WTC11 (cell line): ENCODE results near the gene STK39. TPM values are rescaled to one million over a fixed set of nuclear protein-coding genes. Genes with fewer than 3 reads are reported as not detected.

Experiments used
- ATAC-seq: fragments of 200-7000 bp; cut with Tn5 transposase; 2 replicates; pipeline ENCODE4 v1.10.0; 2021; ENCODE audit warnings: mild to moderate bottlenecking, moderate library complexity
- CTCF ChIA-PET: fragments of 300-600 bp; sonication (Branson Sonifier 250); formaldehyde crosslinking; loops from one replicate; lab custom pipeline; 2021; ENCODE audit warnings: antibody characterized with exemption; lab: Charles Lee
- POLR2A ChIA-PET: fragments of 350-600 bp; sonication (Branson Sonifier 250); formaldehyde crosslinking; loops from one replicate; lab custom pipeline; 2021; ENCODE audit warnings: antibody characterized with exemption; lab: Charles Lee
- DNase-seq: peaks from one replicate; pipeline ENCODE4 v3.0.0; 2021; ENCODE audit warnings: low spot score
- H3K27ac Mint-ChIP-seq: 2 replicates; pipeline ENCODE4 v1.8.0; 2021; ENCODE audit warnings: mixed read lengths
- H3K27me3 Mint-ChIP-seq: 2 replicates; pipeline ENCODE4 v1.8.0; 2021; ENCODE audit warnings: low read depth, mild to moderate bottlenecking, moderate library complexity, mixed read lengths
- H3K36me3 Mint-ChIP-seq: 2 replicates; pipeline ENCODE4 v1.8.0; 2021; ENCODE audit warnings: mixed read lengths
- H3K4me1 Mint-ChIP-seq: 2 replicates; pipeline ENCODE4 v1.8.0; 2022; ENCODE audit warnings: mixed read lengths
- H3K4me3 Mint-ChIP-seq: 2 replicates; pipeline ENCODE4 v1.8.0; 2021; ENCODE audit warnings: mild to moderate bottlenecking, moderate library complexity, mixed read lengths
- H3K9me3 Mint-ChIP-seq: 2 replicates; pipeline ENCODE4 v1.8.0; 2021; ENCODE audit warnings: mixed read lengths
- AR ChIP-seq: fragments of 250-450 bp; sonication (Bioruptor Pico); IDR thresholded peaks from 2 replicates; pipeline ENCODE4 v1.9.0; 2021; ENCODE audit warnings: mild to moderate bottlenecking
- CDX4 ChIP-seq: fragments of 250-450 bp; sonication (Bioruptor Pico); IDR thresholded peaks from 2 replicates; pipeline ENCODE4 v1.9.0; 2021; ENCODE audit warnings: moderate library complexity, mild to moderate bottlenecking, inconsistent platforms, borderline replicate concordance
- E2F4 ChIP-seq: sonication (generic); formaldehyde crosslinking; IDR thresholded peaks from 2 replicates; pipeline ENCODE4 v1.8.1; 2022; ENCODE audit warnings: low read depth, mild to moderate bottlenecking, moderate library complexity, missing genetic modification reagents, borderline replicate concordance
- EMX1 ChIP-seq: fragments of 250-450 bp; sonication (Bioruptor Pico); IDR thresholded peaks from 2 replicates; pipeline ENCODE4 v1.8.0; 2021; ENCODE audit warnings: mild to moderate bottlenecking
- ESRRA ChIP-seq: sonication (generic); formaldehyde crosslinking; IDR thresholded peaks from 2 replicates; pipeline ENCODE4 v1.8.1; 2022; ENCODE audit warnings: mild to moderate bottlenecking, missing genetic modification reagents, borderline replicate concordance
- FOXP4 ChIP-seq: sonication (generic); formaldehyde crosslinking; IDR thresholded peaks from 2 replicates; pipeline ENCODE4 v1.8.0; 2022; ENCODE audit warnings: mild to moderate bottlenecking, missing genetic modification reagents
- MLX ChIP-seq: sonication (generic); formaldehyde crosslinking; IDR thresholded peaks from 2 replicates; pipeline ENCODE4 v1.8.1; 2023; ENCODE audit warnings: mild to moderate bottlenecking, missing genetic modification reagents, moderate library complexity
- NFE2L1 ChIP-seq: sonication (generic); formaldehyde crosslinking; IDR thresholded peaks from 2 replicates; pipeline ENCODE4 v1.8.1; 2023; ENCODE audit warnings: missing genetic modification reagents
- NR1H2 ChIP-seq: sonication (generic); formaldehyde crosslinking; IDR thresholded peaks from 2 replicates; pipeline ENCODE4 v1.9.0; 2021; ENCODE audit warnings: mild to moderate bottlenecking, moderate library complexity, missing genetic modification reagents
- RELA ChIP-seq: sonication (generic); formaldehyde crosslinking; IDR thresholded peaks from 2 replicates; pipeline ENCODE4 v1.8.1; 2022; ENCODE audit warnings: missing genetic modification reagents, mild to moderate bottlenecking, borderline replicate concordance
- SMAD3 ChIP-seq: sonication (generic); formaldehyde crosslinking; IDR thresholded peaks from 2 replicates; pipeline ENCODE4 v1.8.0; 2022; ENCODE audit warnings: missing genetic modification reagents, mild to moderate bottlenecking, borderline replicate concordance
- SOX15 ChIP-seq: fragments of 250-450 bp; sonication (Bioruptor Pico); IDR thresholded peaks from 2 replicates; pipeline ENCODE4 v1.9.0; 2021; ENCODE audit warnings: mild to moderate bottlenecking
- ZBTB21 ChIP-seq: sonication (generic); formaldehyde crosslinking; IDR thresholded peaks from 2 replicates; pipeline ENCODE4 v1.8.1; 2023; ENCODE audit warnings: mild to moderate bottlenecking, missing genetic modification reagents, borderline replicate concordance
- ZNF121 ChIP-seq: sonication (generic); formaldehyde crosslinking; IDR thresholded peaks from 2 replicates; pipeline ENCODE4 v1.8.0; 2023; ENCODE audit warnings: missing genetic modification reagents
- ZNF317 ChIP-seq: sonication (generic); formaldehyde crosslinking; IDR thresholded peaks from 2 replicates; pipeline ENCODE4 v1.8.1; 2023; ENCODE audit warnings: low read depth, mild to moderate bottlenecking, moderate library complexity, missing genetic modification reagents, borderline replicate concordance
- ZNF425 ChIP-seq: fragments of 250-450 bp; sonication (Bioruptor Pico); conservative IDR thresholded peaks from 2 replicates; pipeline ENCODE4 v1.9.0; 2021; ENCODE audit warnings: mild to moderate bottlenecking
- ZNF532 ChIP-seq: fragments of 250-450 bp; sonication (Bioruptor Pico); IDR thresholded peaks from 2 replicates; pipeline ENCODE4 v1.9.0; 2021; ENCODE audit warnings: mild to moderate bottlenecking, borderline replicate concordance
- total RNA-seq: library from RNA; stranded (reverse); gene quantifications from 3 replicates; pipeline ENCODE4 v1.2.3, GENCODE V29; 2021

Gene STK39
- total RNA-seq, 1 experiment from 2014 or later: 20.5 TPM

GRCh38 chr2:167943368-167943767 lies 304.0 kb downstream of the STK39 start:
- H3K27ac Mint-ChIP-seq: no peak overlapping the region
- H3K4me1 Mint-ChIP-seq: peaks cover 16% of the 10 kb centered on the region
- TF ChIP-seq NR1H2 (CRISPR knock-in tag): no peak
- no peak for TF ChIP-seq AR
- no peak for TF ChIP-seq ZBTB21 (CRISPR knock-in tag)
- TF ChIP-seq ZNF532: no peak
- TF ChIP-seq ZNF425 (CRISPR knock-in tag): no peak
- no peak for TF ChIP-seq ZNF121 (CRISPR knock-in tag)
- TF ChIP-seq NFE2L1: no peak
- no peak for TF ChIP-seq CDX4 (CRISPR knock-in tag)
- TF ChIP-seq MLX: no peak
- TF ChIP-seq E2F4 (CRISPR knock-in tag): no peak
- no peak for DNase-seq
- peaks cover 22% of the 10 kb centered on the region for H3K9me3 Mint-ChIP-seq
- CTCF ChIA-PET: interaction anchor here (0.7 kb wide), 1 partner anchor 679 kb away, joined by 3 read pairs; no protein-coding TSS in a partner anchor
- H3K27me3 Mint-ChIP-seq: no peaks in the 10 kb centered on the region
- no peaks in the 10 kb centered on the region for H3K36me3 Mint-ChIP-seq
- POLR2A ChIA-PET: no interaction called here
- no peak for ATAC-seq
- no peak overlapping the region for H3K4me3 Mint-ChIP-seq

GRCh38 chr2:167942366-167943081 lies 304.9 kb downstream of the STK39 start:
- ChIA-PET CTCF (no interaction called here), POLR2A (no interaction called here)
- no peak overlapping the region for H3K27ac Mint-ChIP-seq
- no peaks in the 10 kb centered on the region for H3K36me3 Mint-ChIP-seq
- peaks cover 16% of the 10 kb centered on the region for H3K4me1 Mint-ChIP-seq
- peaks cover 15% of the 10 kb centered on the region for H3K9me3 Mint-ChIP-seq
- DNase-seq (no peak), ATAC-seq (no peak)
- H3K4me3 Mint-ChIP-seq: no peak overlapping the region
- no peaks in the 10 kb centered on the region for H3K27me3 Mint-ChIP-seq
- TF ChIP-seq EMX1 (CRISPR knock-in tag): no peak
- no peak for TF ChIP-seq ZBTB21 (CRISPR knock-in tag)
- no peak for TF ChIP-seq ZNF425 (CRISPR knock-in tag)
- TF ChIP-seq ZNF121 (CRISPR knock-in tag): no peak
- no peak for TF ChIP-seq SOX15 (CRISPR knock-in tag)
- TF ChIP-seq RELA (CRISPR knock-in tag): no peak
- TF ChIP-seq SMAD3 (CRISPR knock-in tag): no peak
- no peak for TF ChIP-seq FOXP4 (CRISPR knock-in tag)
- TF ChIP-seq ZNF317 (CRISPR knock-in tag): no peak
- TF ChIP-seq ESRRA: no peak
